HG02588 (cell line): ENCODE results near the gene SPSB1.

Source experiments
- ATAC-seq: cut with Tn5 transposase; IDR thresholded peaks from one replicate; pipeline ENCODE4 v1.9.1; 2021; ENCODE audit warnings: mild to moderate bottlenecking, moderate library complexity; ENCODE audit not compliant: unreplicated experiment

SPSB1 gene

GRCh38 chr1:9340864-9341263 lies 48.2 kb downstream of the SPSB1 start:
- ATAC-seq = no peak

GRCh38 chr1:9341301-9341845 lies 48.7 kb downstream of the SPSB1 start:
- ATAC-seq = no peak

GRCh38 chr1:9343269-9343668 lies 50.6 kb downstream of the SPSB1 start:
- ATAC-seq = no peak

- no peak for ATAC-seq
These were observed 51.9 kb downstream of the SPSB1 start for GRCh38 chr1:9344426-9345200.

GRCh38 chr1:9345471-9345870 lies 52.8 kb downstream of the SPSB1 start:
- no peak for ATAC-seq

- ATAC-seq = no peak
These were observed 53.2 kb downstream of the SPSB1 start for GRCh38 chr1:9345922-9346321.

- ATAC-seq = no peak
These were observed 53.9 kb downstream of the SPSB1 start for GRCh38 chr1:9346566-9346965.

- no peak for ATAC-seq
These were observed 54.6 kb downstream of the SPSB1 start for GRCh38 chr1:9347095-9347850.

GRCh38 chr1:9349331-9349851 lies 56.7 kb downstream of the SPSB1 start:
- ATAC-seq = no peak

GRCh38 chr1:9350013-9350908 lies 57.6 kb downstream of the SPSB1 start:
- ATAC-seq = no peak

GRCh38 chr1:9350960-9351359 lies 58.3 kb downstream of the SPSB1 start:
- ATAC-seq = no peak

- no peak for ATAC-seq
These were observed 59.1 kb downstream of the SPSB1 start for GRCh38 chr1:9351654-9352271.

GRCh38 chr1:9352377-9353134 lies 59.9 kb downstream of the SPSB1 start:
- ATAC-seq = no peak

GRCh38 chr1:9355503-9355902 lies 62.8 kb downstream of the SPSB1 start:
- ATAC-seq = no peak

- ATAC-seq = no peak
These were observed 63.3 kb downstream of the SPSB1 start for GRCh38 chr1:9356021-9356420.

GRCh38 chr1:9356829-9357466 lies 64.3 kb downstream of the SPSB1 start:
- no peak for ATAC-seq

- no peak for ATAC-seq
These were observed 65.3 kb downstream of the SPSB1 start for GRCh38 chr1:9357958-9358357.

- no peak for ATAC-seq
These were observed 67.8 kb downstream of the SPSB1 start for GRCh38 chr1:9360371-9361064.
